OCI-LY1 (cell line): ENCODE data around the gene CBLL2.

ENCODE experiments used
- H2AFZ ChIP-seq: fragments of 200-600 bp; sonication (generic), shearing (Covaris generic); 2 replicates; pipeline ENCODE4 v1.6.0; 2014; ENCODE audit warnings: antibody characterized with exemption, mild to moderate bottlenecking, low read length
- H3F3A ChIP-seq: fragments of 200-600 bp; sonication (generic), shearing (Covaris generic); 2 replicates; pipeline ENCODE4 v1.6.0; 2014; ENCODE audit warnings: mild to moderate bottlenecking, antibody characterized with exemption, low read length, moderate library complexity; ENCODE audit not compliant: insufficient read depth
- H3K27ac ChIP-seq: fragments of 200-600 bp; sonication (generic); 2 replicates; pipeline ENCODE4 v1.5.1; 2014; ENCODE audit warnings: low read length, mixed run types, mild to moderate bottlenecking, low read depth; ENCODE audit not compliant: poor library complexity, severe bottlenecking
- H3K27me3 ChIP-seq: fragments of 200-600 bp; sonication (generic); 2 replicates; pipeline ENCODE4 v1.6.0; 2014; ENCODE audit warnings: antibody characterized with exemption, mild to moderate bottlenecking, low read length, moderate library complexity; ENCODE audit not compliant: insufficient read depth
- H3K36me3 ChIP-seq: fragments of 200-600 bp; sonication (generic); 2 replicates; pipeline ENCODE4 v1.6.1; 2014; ENCODE audit warnings: mild to moderate bottlenecking, antibody characterized with exemption, low read length, moderate library complexity, mixed read lengths; ENCODE audit not compliant: insufficient read depth
- H3K4me1 ChIP-seq: fragments of 200-600 bp; sonication (generic); 2 replicates; pipeline ENCODE4 v1.5.1; 2014; ENCODE audit warnings: mild to moderate bottlenecking, low read length, moderate library complexity; ENCODE audit not compliant: insufficient read depth, severe bottlenecking
- H3K4me2 ChIP-seq: fragments of 200-600 bp; sonication (generic), shearing (Covaris generic); 2 replicates; pipeline ENCODE4 v1.6.1; 2014; ENCODE audit warnings: low read length
- H3K4me3 ChIP-seq: fragments of 200-600 bp; sonication (generic); 2 replicates; pipeline ENCODE4 v1.5.1; 2014; ENCODE audit warnings: low read length, low read depth, mild to moderate bottlenecking, mixed read lengths; ENCODE audit not compliant: poor library complexity, severe bottlenecking
- H3K79me2 ChIP-seq: fragments of 200-600 bp; shearing (Covaris generic); 2 replicates; pipeline ENCODE4 v1.6.1; 2016; ENCODE audit warnings: mixed run types, low read length, mixed read lengths; ENCODE audit not compliant: insufficient read depth
- H3K9ac ChIP-seq: fragments of 200-600 bp; sonication (generic), shearing (Covaris generic); 2 replicates; pipeline ENCODE4 v1.6.1; 2014; ENCODE audit warnings: mild to moderate bottlenecking, low read length, mixed read lengths
- H3K9me2 ChIP-seq: fragments of 200-600 bp; sonication (generic), shearing (Covaris generic); 2 replicates; pipeline ENCODE4 v1.6.1; 2014; ENCODE audit warnings: low read depth, mild to moderate bottlenecking, low read length, mixed read lengths
- H3K9me3 ChIP-seq: fragments of 200-600 bp; shearing (Covaris generic); 2 replicates; pipeline ENCODE4 v1.6.1; 2014; ENCODE audit warnings: low read length, mixed read lengths
- H4K20me1 ChIP-seq: fragments of 200-600 bp; sonication (generic), shearing (Covaris generic); 2 replicates; pipeline ENCODE4 v1.6.0; 2016; ENCODE audit warnings: mild to moderate bottlenecking, low read length; ENCODE audit not compliant: insufficient read depth
- CTCF ChIP-seq: fragments of 200-600 bp; sonication (generic), shearing (Covaris generic); IDR thresholded peaks from 2 replicates; pipeline ENCODE4 v1.5.1; 2017; ENCODE audit warnings: mild to moderate bottlenecking, antibody characterized with exemption, low read length, moderate library complexity, mixed read lengths
- EZH2 ChIP-seq: fragments of 200-600 bp; sonication (generic), shearing (Covaris generic); IDR thresholded peaks from 2 replicates; pipeline ENCODE4 v1.8.0; 2017; ENCODE audit warnings: borderline replicate concordance, mixed run types, mild to moderate bottlenecking, antibody characterized with exemption, low read length, moderate library complexity, mixed read lengths

Gene CBLL2

GRCh38 chrX:22272613-22273012 lies at the start of gene CBLL2:
Gene CBLL2 (plus strand): TSS chrX:22272913. CDS start chrX:22272992, 79 bp downstream.
- TF ChIP-seq CTCF (no peak), EZH2 (no peak)
- Histone ChIP-seq H2AFZ (no peak within 1 kb of the TSS), H3K9ac (no peak within 1 kb of the TSS), H3K79me2 (no peaks in the 10 kb centered on the region), H3F3A (no peaks in the 10 kb centered on the region), H3K36me3 (no peaks in the 10 kb centered on the region), H3K4me3 (no peak within 1 kb of the TSS), H4K20me1 (no peaks in the 10 kb centered on the region), H3K4me2 (no peak within 1 kb of the TSS), H3K9me3 (no peaks in the 10 kb centered on the region), H3K9me2 (no peaks in the 10 kb centered on the region), H3K27ac (no peak within 1 kb of the TSS), H3K4me1 (no peaks in the 10 kb centered on the region), H3K27me3 (no peaks in the 10 kb centered on the region)

GRCh38 chrX:22234380-22234779 lies 38.3 kb upstream of the CBLL2 start:
- TF ChIP-seq EZH2 = no peak
- no peak for TF ChIP-seq CTCF
- Histone ChIP-seq H3K9me3 (no peaks in the 10 kb centered on the region), H3K4me3 (no peak overlapping the region), H3K9me2 (no peaks in the 10 kb centered on the region), H3K9ac (no peak overlapping the region), H3K79me2 (no peaks in the 10 kb centered on the region), H2AFZ (no peak overlapping the region), H3K36me3 (no peaks in the 10 kb centered on the region), H3K4me1 (no peaks in the 10 kb centered on the region), H3K27ac (no peak overlapping the region), H3K4me2 (no peak overlapping the region), H3K27me3 (no peaks in the 10 kb centered on the region), H3F3A (no peaks in the 10 kb centered on the region), H4K20me1 (no peaks in the 10 kb centered on the region)

GRCh38 chrX:22237479-22237878 lies 35.2 kb upstream of the CBLL2 start:
- H2AFZ ChIP-seq = no peak overlapping the region
- H3K9me3 ChIP-seq = no peaks in the 10 kb centered on the region
- H3K4me1 ChIP-seq = no peaks in the 10 kb centered on the region
- H3K27me3 ChIP-seq = no peaks in the 10 kb centered on the region
- no peak overlapping the region for H3K4me2 ChIP-seq
- no peaks in the 10 kb centered on the region for H4K20me1 ChIP-seq
- no peaks in the 10 kb centered on the region for H3F3A ChIP-seq
- H3K9ac ChIP-seq = no peak overlapping the region
- H3K4me3 ChIP-seq = no peak overlapping the region
- no peaks in the 10 kb centered on the region for H3K79me2 ChIP-seq
- no peak overlapping the region for H3K27ac ChIP-seq
- no peaks in the 10 kb centered on the region for H3K9me2 ChIP-seq
- no peaks in the 10 kb centered on the region for H3K36me3 ChIP-seq
- TF ChIP-seq CTCF (no peak), EZH2 (no peak)
